MM.1S (cell line): ENCODE measurements around the gene DDTL.

Experiments used
- CTCF ChIP-seq: fragments of 300-600 bp; sonication (generic); IDR thresholded peaks from 2 replicates; pipeline ENCODE4 v1.5.1; 2016; ENCODE audit warnings: antibody characterized with exemption, low read length, mixed read lengths
- EZH2 ChIP-seq: fragments of 300-600 bp; sonication (generic); optimal IDR thresholded peaks from 2 replicates; pipeline ENCODE3; 2017; ENCODE audit warnings: low read depth, mild to moderate bottlenecking, antibody characterized with exemption, low read length, mixed read lengths

GRCh38 chr22:24011735-24012068 is 45.0 kb downstream of the DDTL start:
- no peak for TF ChIP-seq CTCF
- TF ChIP-seq EZH2 = no peak
